GM19035 (cell line): ENCODE data around the gene OR7G1.
"Not testable (repeated sequence)": the region's sequence is repeated elsewhere in the genome, so short reads cannot be mapped to it uniquely, and the experiment has no call there.

Experiments
- ATAC-seq: cut with Tn5 transposase; IDR thresholded peaks from one replicate; pipeline ENCODE4 v1.9.1; 2021; ENCODE audit not compliant: unreplicated experiment

OR7G1 gene

GRCh38 chr19:9078651-9079050, 36.9 kb downstream of the OR7G1 start:
- ATAC-seq: no peak

GRCh38 chr19:9076901-9077300, 38.7 kb downstream of the OR7G1 start:
- ATAC-seq: no peak

- ATAC-seq: no peak
These were observed 40.3 kb downstream of the OR7G1 start for GRCh38 chr19:9075064-9075949.

GRCh38 chr19:9073806-9074205, 41.8 kb downstream of the OR7G1 start:
- ATAC-seq: no peak

GRCh38 chr19:9071720-9072119, 43.8 kb downstream of the OR7G1 start:
- ATAC-seq: not testable (repeated sequence)

- no peak for ATAC-seq
These were observed 45.5 kb downstream of the OR7G1 start for GRCh38 chr19:9070066-9070465.

- no peak for ATAC-seq
These were observed 50.0 kb downstream of the OR7G1 start for GRCh38 chr19:9065457-9066014.
